Transverse colon (tissue), 4 donors: ENCODE results near the gene KRAS.

Experiments used
- CTCF ChIP-seq, 5 experiments: fragments of 200-600 bp in 3 of 5; fragments of 450-650 bp in 2 of 5; sonication (generic) in 3 of 5; IDR thresholded peaks; 1 replicate in 2 of 5; 2 replicates in 3 of 5; pipeline ENCODE4 v1.5.1; 2016 to 2017; ENCODE audit warnings: antibody characterized with exemption in 5 of 5, inconsistent platforms in 3 of 5, mild to moderate bottlenecking in 2 of 5, moderate library complexity in 1 of 5
- EP300 ChIP-seq: sonication (generic); formaldehyde crosslinking; IDR thresholded peaks from one replicate; pipeline ENCODE4 v1.6.1; 2017; ENCODE audit warnings: antibody characterized with exemption, low read depth
- POLR2A ChIP-seq: fragments of 450-650 bp; IDR thresholded peaks from one replicate; pipeline ENCODE4 v1.6.1; 2016; ENCODE audit warnings: antibody characterized with exemption, mild to moderate bottlenecking, moderate library complexity
- POLR2AphosphoS5 ChIP-seq, 3 donors: sonication (generic); formaldehyde crosslinking; IDR thresholded peaks; one replicate each; pipeline ENCODE4 v1.6.1; 2016; ENCODE audit warnings: antibody characterized with exemption in 3 of 3

- TF ChIP-seq CTCF (IDR thresholded peaks at IDR 0.05) (no peak), EP300 (no peak), POLR2AphosphoS5 (IDR thresholded peaks at IDR 0.05) (no peak), POLR2A (no peak)
Observed at GRCh38 chr12:25264862-25265261, 14.1 kb upstream of the KRAS start.
